ENCODE results near the gene TMEM212. TPM values are rescaled to one million over a fixed set of nuclear protein-coding genes. Genes with fewer than 3 reads are reported as not detected.
"Not testable (repeated sequence)": the region's sequence is repeated elsewhere in the genome, so short reads cannot be mapped to it uniquely, and the experiment has no call there.

The TMEM212 gene
- total RNA-seq, 1 donor from 2014 or later, result not detected

DNA sequence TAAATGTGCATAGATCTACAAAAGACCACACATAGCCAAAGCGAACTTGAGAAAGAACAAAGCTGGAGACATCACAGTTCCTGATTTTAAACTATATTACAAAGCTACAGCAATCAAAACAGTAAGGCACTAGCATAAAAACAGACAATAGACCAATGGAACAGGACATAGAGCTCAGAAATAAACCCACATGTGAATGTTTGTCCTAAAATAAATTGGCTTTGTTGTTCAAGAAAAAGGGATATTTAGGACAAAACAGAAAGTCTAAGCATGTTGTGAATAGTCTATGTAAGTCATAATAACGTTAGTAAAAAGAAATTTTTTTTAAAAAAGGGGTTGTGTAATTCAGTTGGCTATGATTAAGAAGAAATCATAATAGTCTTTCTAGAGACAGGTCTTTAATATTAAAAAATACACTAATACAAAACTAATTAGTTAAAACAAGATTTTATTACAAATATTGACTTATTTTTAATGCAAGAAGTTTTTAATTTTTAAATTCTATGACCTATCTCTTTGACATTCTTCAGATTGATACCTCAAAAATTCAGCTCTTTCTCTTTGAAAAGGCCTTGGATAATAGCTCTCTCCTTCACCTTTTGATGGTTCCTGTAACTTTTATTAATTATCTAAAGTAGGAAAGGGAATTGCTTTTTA is 11.6 kb downstream of the TMEM212 start:
- DNase-seq (ENCODE audit: extremely low spot score, unreplicated experiment), result no peak
- Mint-ChIP-seq H3K4me3 (ENCODE audit: unreplicated experiment) (no peak overlapping the region), H3K4me1 (ENCODE audit: unreplicated experiment) (peaks cover 21% of the 10 kb centered on the region), H3K27me3 (ENCODE audit: unreplicated experiment) (no peaks in the 10 kb centered on the region), H3K27ac (ENCODE audit: unreplicated experiment) (no peak overlapping the region), H3K9me3 (ENCODE audit: unreplicated experiment) (peaks cover 13% of the 10 kb centered on the region), H3K36me3 (ENCODE audit: unreplicated experiment) (peaks cover 6% of the 10 kb centered on the region)
- TF ChIP-seq, protein P1, sequence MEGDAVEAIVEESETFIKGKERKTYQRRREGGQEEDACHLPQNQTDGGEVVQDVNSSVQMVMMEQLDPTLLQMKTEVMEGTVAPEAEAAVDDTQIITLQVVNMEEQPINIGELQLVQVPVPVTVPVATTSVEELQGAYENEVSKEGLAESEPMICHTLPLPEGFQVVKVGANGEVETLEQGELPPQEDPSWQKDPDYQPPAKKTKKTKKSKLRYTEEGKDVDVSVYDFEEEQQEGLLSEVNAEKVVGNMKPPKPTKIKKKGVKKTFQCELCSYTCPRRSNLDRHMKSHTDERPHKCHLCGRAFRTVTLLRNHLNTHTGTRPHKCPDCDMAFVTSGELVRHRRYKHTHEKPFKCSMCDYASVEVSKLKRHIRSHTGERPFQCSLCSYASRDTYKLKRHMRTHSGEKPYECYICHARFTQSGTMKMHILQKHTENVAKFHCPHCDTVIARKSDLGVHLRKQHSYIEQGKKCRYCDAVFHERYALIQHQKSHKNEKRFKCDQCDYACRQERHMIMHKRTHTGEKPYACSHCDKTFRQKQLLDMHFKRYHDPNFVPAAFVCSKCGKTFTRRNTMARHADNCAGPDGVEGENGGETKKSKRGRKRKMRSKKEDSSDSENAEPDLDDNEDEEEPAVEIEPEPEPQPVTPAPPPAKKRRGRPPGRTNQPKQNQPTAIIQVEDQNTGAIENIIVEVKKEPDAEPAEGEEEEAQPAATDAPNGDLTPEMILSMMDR (IDR thresholded peaks at IDR 0.05), result no peak

DNA sequence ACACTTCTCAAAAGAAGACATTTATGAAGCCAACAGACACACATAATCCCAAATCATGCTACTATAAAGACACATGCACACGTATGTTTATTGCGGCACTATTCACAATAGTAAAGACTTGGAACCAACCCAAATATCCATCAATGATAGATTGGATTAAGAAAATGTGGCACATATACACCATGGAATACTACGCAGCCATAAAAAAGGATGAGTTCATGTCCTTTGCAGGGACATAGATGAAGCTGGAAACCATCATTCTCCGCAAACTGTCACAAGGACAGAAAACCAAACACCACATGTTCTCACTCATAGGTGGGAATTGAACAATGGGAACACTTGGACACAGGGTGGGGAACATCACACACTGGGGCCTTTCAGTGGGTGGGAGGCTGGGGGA is 15.6 kb downstream of the TMEM212 start:
- H3K4me3 Mint-ChIP-seq (ENCODE audit: unreplicated experiment); DNase-seq (ENCODE audit: extremely low spot score, unreplicated experiment): not testable (repeated sequence)
- H3K9me3 Mint-ChIP-seq (ENCODE audit: unreplicated experiment), result peaks cover 13% of the 10 kb centered on the region

DNA sequence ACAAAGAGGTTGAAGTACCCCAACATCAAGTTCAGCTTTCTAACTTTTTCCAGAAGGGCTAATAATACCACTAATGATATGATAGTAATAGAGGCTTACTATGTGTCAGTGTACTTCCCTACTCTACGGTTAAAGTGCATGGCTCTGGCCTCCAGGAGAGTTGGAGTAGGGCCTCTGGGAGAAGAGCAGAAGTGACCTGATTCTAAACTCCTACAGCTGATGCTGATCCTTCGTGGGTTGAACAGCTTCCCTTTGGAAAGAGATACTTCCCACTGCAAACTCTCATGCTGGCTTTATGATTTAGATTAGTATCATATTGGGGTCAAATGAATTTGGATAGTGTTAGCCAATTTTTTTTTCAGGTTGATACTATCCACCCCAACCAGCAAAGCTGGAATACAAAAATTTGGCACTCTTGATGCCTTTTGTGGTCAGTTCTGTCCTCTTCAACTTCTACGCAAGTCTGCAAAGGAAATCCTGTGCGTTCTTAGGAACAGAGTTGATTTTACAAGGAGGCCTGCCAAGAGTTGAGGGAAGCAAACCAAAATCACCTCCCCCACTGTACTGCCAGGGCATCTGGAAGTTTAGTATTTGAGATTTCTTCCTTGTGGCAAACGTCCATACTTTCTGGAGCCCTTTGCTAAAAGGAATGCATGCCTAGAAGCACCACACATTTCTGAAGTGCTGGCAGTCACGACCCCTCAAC is 17.8 kb downstream of the TMEM212 start:
- peaks cover 7% of the 10 kb centered on the region for H3K9me3 Mint-ChIP-seq (ENCODE audit: unreplicated experiment)
- TF ChIP-seq, protein P1 (IDR thresholded peaks at IDR 0.05), result no peak
- H3K27me3 Mint-ChIP-seq (ENCODE audit: unreplicated experiment), result no peaks in the 10 kb centered on the region
- H3K27ac Mint-ChIP-seq (ENCODE audit: unreplicated experiment), result peak overlapping the region; percentile 87
- no peak overlapping the region for H3K4me3 Mint-ChIP-seq (ENCODE audit: unreplicated experiment)
- no peak for DNase-seq (ENCODE audit: extremely low spot score, unreplicated experiment)
- H3K4me1 Mint-ChIP-seq (ENCODE audit: unreplicated experiment), result peaks cover 40% of the 10 kb centered on the region
- H3K36me3 Mint-ChIP-seq (ENCODE audit: unreplicated experiment), result no peaks in the 10 kb centered on the region

More for the DNA sequence above, 15.6 kb downstream of the TMEM212 start:
- not testable (repeated sequence) for H3K36me3 Mint-ChIP-seq (ENCODE audit: unreplicated experiment); H3K27ac Mint-ChIP-seq (ENCODE audit: unreplicated experiment); H3K27me3 Mint-ChIP-seq (ENCODE audit: unreplicated experiment)
- H3K4me1 Mint-ChIP-seq (ENCODE audit: unreplicated experiment), result peaks cover 31% of the 10 kb centered on the region

DNA sequence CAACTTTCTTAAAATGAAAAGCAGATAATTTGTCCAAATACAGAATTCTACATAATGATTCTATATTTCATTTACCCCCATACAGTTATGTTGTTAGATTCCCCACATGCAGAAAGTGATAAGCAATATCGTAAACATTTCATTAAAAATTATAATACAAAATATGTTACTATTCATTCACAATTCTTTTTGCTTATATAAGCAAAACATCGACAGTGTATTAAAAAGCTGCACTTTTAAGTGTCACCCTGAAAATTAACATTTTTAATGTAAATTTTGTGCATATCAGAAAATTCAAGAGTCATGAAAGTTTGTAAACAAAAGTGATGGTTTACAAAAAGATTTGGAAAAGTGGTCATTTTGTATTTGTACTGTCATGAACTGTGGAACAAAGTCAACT is 19.2 kb downstream of the TMEM212 start:
- no peak overlapping the region for H3K4me3 Mint-ChIP-seq (ENCODE audit: unreplicated experiment)
- TF ChIP-seq, protein P1 (IDR thresholded peaks at IDR 0.05), result no peak
- H3K27ac Mint-ChIP-seq (ENCODE audit: unreplicated experiment), result no peak overlapping the region
- no peaks in the 10 kb centered on the region for H3K27me3 Mint-ChIP-seq (ENCODE audit: unreplicated experiment)
- peaks cover 42% of the 10 kb centered on the region for H3K4me1 Mint-ChIP-seq (ENCODE audit: unreplicated experiment)
- H3K9me3 Mint-ChIP-seq (ENCODE audit: unreplicated experiment), result peaks cover 3% of the 10 kb centered on the region
- no peak for DNase-seq (ENCODE audit: extremely low spot score, unreplicated experiment)
- no peaks in the 10 kb centered on the region for H3K36me3 Mint-ChIP-seq (ENCODE audit: unreplicated experiment)

DNA sequence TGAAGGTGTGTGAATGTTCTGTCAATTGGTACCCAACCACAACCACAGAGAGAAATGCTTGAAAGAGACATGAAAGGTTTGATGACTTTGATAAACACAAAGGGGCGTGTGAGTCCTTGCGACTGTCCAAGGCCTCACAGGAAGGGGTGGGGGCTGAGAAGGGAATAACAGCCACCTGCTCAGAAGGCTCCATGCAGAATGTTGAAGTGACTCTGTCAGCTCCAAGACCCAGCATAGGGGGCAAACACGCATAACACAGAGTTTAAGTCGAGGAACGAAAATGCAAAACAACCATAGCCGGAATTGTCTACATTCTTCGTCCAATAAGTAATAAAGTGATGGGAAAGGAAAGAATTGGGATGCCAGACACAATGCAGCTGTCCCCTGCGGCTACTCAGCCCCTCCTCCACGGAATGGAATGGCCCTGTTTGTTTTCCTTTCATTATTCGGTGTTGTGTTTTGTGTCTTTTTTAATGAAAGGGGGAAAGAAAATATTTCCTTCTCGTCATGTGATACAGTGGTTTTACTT is 19.9 kb downstream of the TMEM212 start:
- H3K9me3 Mint-ChIP-seq (ENCODE audit: unreplicated experiment), result no peaks in the 10 kb centered on the region
- H3K27me3 Mint-ChIP-seq (ENCODE audit: unreplicated experiment), result no peaks in the 10 kb centered on the region
- TF ChIP-seq, protein P1 (IDR thresholded peaks at IDR 0.05), result no peak
- peak overlapping the region; percentile 83 for H3K27ac Mint-ChIP-seq (ENCODE audit: unreplicated experiment)
- H3K4me3 Mint-ChIP-seq (ENCODE audit: unreplicated experiment), result peak overlapping the region; percentile 56
- peaks cover 42% of the 10 kb centered on the region for H3K4me1 Mint-ChIP-seq (ENCODE audit: unreplicated experiment)
- H3K36me3 Mint-ChIP-seq (ENCODE audit: unreplicated experiment), result no peaks in the 10 kb centered on the region
- no peak for DNase-seq (ENCODE audit: extremely low spot score, unreplicated experiment)
